OCI-M2 (cell line): ENCODE measurements around the gene UBR3.
"Not testable (repeated sequence)": the region's sequence is repeated elsewhere in the genome, so short reads cannot be mapped to it uniquely, and the experiment has no call there.

Experiments used
- DNase-seq: peaks from one replicate; lab custom pipeline; 2025; ENCODE audit not compliant: unreplicated experiment; lab: John Stamatoyannopoulos, UW

The UBR3 gene

GRCh38 chr2:169823996-169824372 is 3.3 kb upstream of the UBR3 start:
- DNase-seq = no peak

DNA sequence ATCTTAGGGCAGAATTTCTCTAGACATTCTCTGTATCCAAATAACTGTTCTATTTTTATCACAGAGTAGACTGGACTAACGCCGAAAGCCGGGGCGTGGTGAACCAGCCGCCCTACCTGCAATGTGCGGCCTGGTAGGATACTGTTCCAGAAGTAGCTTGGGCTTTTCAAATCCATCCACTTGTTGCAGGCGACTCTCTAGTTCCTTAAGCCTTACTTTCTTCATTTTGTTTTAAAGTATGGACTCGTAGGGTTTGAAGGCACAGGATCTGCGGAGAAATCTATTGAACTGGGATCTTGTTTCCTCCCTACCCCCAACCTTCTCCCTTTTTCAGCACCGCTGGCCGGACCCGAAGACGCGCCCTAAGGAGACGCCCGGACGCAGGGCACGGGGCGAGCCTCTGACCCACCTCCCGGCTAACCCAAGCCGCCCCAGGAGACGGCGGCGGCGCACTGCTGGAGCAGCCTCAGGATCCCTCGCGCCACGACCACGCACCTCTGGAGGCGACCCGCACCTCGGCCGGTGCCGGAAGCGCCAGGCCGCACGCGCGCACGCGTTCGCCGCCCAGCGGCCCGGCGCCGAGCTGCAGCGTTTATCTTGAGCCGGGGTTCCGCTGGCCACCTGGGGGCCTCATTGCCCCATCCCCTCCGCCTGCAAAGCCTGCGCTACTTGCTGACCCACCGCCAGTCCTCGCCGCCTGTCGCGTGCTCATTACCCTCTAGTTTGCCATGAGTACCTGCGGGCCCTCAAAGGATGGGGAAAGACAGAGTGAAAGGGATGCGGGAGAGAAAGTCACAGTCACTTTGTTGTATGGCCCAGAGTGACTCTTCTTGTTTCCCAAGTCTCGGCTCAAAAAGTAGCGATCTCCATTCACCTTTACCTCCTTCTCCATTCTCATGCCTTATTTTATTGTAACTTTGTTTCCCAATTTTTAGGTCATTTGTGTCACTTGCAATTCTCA is 2.6 kb upstream of the UBR3 start, which contains the start of gene METTL5:
Gene METTL5 (minus strand): TSS at position 533 of the 961 bp plus-strand sequence. CDS start 308 bp downstream, at position 225.
- DNase-seq = peak; percentile 39

GRCh38 chr2:169828141-169828811 is 1.0 kb downstream of the UBR3 start:
- DNase-seq = no peak

DNA sequence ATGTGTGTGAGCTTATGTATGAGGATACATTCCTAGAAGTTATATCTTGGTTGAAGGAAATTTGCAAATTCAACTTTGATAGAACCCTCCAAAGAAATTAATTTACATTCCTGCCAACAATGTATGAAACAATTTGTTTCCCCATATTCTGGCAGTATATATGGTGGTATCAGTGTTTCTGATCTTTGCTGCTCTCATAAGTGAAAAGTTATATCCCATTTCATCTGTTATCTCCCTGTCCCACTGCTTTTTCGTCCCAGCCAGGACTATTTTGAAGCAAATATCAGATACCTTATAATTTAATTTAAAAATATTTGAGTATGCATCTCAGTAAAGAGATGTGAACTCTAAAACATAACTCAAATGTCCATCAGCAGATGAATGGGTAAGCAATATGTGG is 7.1 kb downstream of the UBR3 start:
- DNase-seq = no peak

GRCh38 chr2:169838743-169839489 is 11.7 kb downstream of the UBR3 start:
- DNase-seq = no peak

DNA sequence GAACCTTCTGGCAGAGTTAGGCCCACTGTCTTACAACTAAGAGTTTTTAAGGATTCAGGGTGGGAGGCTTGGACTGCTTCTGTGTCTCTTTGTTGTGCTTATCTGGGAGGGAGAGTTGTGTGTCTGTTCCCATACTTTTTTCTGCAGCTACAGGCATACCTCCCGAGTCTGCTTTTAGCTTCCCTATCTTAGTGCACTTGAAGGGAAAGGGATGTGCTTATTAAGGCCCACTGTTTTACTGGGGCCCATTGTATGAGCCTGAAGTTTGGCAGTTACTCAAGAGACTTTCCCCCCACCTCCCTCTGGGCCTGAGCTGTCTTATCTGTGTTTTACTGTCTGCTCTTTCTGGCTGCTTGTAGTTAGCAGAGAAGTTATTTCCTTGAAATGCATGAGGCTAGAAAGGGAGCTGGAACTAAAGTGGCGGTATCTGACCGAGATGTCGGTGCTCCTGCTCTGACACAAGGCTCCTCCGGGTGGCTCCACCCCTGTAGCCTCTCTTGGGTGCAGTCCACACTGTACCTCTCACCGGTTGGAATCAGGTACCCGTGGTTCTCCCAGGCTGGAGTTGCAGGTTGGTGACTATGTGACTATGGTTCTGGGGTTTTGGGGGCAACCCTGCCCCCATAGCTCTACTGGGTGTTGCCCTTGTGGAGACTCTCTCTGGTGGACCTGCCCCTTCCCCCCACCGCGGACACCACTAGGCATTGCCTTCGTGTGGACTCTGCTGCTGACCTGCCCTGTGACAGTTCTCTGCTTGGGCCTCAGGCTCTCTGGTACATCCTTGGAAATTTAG is 12.9 kb downstream of the UBR3 start:
- DNase-seq = no peak

DNA sequence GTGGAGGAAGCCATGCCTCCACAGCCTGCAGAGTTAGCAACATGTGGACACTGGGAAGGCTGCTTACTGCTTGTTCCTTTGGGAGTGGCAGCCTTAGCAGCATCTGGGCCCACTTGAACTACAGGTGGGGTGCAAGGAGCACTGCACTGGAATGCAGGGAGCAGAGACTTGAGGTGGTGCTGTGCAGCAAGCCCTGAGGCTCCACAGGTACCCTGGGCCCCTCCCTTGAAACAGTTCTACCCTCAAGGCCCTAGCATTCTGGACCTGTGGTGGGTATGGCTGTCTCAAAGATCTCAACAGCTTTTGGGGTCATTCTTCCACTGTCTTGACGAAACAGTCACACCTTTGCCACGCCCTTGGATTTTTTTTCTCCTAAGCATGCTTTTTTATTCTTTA is 13.5 kb downstream of the UBR3 start:
- DNase-seq = no peak

DNA sequence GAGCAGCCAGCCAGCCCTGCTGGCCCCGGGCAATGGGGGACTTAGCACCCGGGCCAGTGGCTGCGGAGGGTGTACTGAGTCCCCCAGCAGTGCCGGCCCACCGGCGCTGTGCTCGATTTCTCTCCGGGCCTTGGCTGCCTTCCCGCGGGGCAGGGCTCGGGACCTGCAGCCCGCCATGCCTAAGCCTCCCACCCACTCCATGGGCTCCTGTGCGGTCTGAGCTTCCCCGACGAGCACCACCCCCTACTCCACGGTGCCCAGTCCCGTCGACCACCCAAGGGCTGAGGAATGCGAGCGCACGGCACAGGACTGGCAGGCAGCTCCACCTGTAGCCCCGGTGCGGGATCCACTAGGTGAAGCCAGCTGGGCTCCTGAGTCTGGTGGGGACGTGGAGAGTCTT is 14.4 kb downstream of the UBR3 start:
- DNase-seq = not testable (repeated sequence)

DNA sequence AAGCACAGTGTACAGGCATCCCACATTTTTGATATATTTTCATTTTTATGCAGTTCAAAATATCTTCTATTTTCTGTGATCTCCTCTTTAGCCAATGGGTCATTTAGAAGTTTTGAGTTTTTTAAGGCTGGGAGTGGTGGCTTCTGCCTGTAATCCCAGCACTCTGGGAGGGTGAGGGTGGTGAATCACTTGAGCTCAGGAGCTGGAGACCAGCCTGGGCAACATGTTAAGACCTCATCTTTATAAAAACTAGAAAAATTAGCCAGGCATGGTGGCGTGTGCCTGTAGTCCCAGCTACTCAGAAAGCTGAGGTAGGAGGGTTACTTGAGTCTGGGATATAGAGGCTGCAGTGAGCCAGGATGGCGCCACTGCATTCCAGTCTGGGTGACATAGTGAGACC is 17.8 kb downstream of the UBR3 start:
- DNase-seq = no peak

DNA sequence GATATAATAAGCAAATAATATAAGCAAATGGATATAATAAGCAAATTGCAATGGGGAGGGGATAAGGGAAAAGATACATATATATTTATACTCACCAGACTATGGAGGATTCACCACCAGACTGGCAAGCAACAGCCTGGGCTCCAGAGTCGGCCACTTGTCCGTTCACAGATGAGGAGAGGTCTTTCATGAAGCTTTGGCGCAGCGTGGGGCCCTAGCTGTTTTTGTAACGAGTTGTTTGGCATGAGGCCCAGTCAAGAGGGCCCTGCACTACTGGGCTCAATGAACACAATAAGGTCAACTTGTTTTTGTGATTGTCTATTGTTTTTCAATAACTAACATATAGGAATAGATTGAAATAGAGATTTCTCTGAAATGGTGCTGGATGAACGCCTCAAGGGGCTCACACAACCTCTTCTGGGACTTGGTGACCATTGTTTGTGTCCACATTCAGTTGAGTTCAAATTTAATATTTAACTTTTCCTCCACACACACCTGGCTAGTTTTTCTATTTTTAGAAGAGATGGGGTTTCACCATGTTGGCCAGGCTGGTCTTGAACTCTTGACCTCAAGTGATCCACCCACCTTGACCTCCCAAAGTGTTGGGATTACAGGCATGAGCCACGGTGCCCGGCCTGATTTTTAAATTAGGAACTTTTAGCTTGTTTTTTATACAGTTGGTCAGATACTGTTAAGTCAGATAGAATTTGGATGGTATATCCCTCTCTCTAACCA is 21.9 kb downstream of the UBR3 start:
- DNase-seq = not testable (repeated sequence)

DNA sequence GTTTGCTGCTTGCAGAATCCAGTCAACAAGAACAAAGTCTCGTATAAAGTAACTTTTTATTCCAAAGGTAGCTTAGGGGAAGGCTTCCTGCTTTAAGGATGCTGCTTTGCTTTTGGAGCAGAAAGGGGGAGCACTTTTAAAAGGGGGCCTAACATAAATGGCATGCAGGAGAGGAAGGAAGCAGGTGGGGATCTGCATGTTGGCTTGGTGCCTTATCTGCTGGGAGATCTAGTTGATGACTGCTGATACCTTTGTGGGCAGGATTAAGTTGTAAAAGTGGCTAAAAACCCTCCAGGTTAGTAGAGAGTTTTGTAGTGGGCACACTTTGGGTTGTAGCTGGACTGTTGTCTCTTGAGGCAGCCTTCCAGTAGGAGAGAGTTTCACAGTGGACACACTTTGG is 22.5 kb downstream of the UBR3 start:
- DNase-seq = no peak

DNA sequence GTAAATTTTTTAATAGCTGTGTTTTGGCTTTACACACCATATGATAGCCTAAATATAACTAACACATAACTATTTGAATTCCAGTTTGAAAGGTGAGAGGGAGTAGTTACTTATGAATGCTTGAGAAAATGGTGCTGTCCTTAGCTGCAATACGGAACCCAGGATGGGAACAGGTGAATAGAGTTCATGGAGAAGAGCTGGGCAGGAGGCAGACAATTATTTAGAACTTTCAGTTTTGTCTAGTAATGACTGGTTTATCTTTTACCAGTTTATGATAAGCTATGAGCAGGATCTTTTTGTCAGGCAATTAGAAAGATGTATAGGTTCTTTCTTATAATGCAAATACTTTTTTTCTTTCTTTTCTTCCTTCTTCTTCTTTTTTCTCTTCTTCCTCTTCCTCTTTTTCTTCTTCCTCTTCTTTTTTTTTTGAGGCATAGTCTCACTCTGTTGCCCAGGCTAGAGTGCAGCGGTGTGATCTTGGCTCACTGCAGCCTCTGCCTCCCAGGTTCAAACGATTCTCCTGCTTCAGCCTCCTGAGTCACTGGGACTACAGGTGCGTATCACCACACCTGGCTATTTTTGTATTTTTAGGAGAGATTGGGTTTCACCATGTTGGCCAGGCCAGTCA is 25.9 kb downstream of the UBR3 start:
- no peak for DNase-seq

DNA sequence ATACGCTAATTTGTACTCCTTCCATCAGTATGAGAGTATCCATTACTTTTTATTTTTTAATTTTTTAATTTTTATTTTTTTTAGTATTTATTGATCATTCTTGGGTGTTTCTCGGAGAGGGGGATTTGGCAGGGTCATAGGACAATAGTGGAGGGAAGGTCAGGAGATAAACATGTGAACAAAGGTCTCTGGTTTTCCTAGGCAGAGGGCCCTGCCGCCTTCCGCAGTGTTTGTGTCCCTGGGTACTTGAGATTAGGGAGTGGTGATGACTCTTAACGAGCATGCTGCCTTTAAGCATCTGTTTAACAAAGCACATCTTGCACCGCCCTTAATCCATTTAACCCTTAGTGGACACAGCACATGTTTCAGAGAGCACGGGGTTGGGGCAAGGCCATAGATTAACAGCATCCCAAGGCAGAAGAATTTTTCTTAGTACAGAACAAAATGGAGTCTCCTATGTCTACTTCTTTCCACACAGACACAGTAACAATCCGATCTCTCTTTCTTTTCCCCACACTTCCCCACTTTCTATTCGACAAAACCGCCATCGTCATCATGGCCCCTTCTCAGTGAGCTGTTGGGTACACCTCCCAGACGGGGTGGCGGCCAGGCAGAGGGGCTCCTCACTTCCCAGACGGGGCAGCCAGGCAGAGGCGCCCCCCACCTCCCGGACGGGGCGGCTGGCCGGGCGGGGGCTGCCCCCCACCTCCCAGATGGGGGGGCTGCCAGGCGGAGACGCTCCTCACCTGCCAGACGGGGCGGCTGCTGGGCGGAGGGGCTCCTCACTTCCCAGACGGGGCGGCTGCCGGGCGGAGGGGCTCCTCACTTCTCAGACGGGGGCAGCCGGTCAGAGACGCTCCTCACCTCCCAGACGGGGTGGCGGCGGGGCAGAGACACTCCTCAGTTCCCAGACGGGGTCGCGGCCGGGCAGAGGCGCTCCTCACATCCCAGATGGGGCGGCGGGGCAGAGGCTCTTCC is 28.3 kb downstream of the UBR3 start:
- DNase-seq = not testable (repeated sequence)

- no peak for DNase-seq
Observed at GRCh38 chr2:169859423-169859822, 32.2 kb downstream of the UBR3 start.

DNA sequence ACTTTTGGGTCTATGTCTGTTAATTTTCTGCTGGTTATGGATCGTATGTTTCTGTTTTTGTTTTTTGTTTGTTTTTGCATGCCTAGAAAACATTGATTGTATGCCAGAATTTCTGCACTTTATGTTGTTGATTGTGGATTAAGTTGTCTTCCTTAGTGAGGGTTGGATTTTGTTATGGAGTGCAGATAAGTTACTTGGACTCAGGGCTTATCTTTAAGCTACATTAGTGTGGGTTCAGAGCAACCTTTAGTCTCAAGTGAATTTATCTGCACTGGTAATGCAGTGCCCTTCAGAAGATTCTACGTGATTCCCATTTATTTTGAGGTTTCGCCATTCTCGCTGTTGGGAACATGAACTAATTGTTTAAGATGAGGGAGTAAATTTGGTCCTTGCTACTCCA is 32.9 kb downstream of the UBR3 start:
- DNase-seq = no peak

- DNase-seq = no peak
Observed at GRCh38 chr2:169862816-169863215, 35.6 kb downstream of the UBR3 start.

DNA sequence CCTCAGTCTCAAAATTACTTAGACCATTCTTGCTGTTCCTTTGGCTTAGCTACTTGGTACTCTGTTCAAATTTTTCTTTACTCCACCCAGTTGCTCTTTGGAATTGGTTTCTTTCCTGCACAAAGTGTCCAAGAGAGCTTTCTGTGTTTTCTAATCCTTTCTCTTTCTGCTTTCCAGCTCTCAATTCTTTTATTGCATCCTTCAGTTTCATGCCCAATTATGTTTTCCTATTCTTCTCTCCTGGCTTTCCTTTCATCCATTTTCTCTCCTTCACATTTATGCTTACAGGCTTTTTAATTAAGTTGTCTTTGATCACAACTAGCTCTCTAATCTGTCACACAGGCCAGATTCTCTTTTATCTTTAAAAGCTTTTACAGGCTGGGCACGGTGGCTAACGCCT is 38.2 kb downstream of the UBR3 start:
- DNase-seq = no peak

DNA sequence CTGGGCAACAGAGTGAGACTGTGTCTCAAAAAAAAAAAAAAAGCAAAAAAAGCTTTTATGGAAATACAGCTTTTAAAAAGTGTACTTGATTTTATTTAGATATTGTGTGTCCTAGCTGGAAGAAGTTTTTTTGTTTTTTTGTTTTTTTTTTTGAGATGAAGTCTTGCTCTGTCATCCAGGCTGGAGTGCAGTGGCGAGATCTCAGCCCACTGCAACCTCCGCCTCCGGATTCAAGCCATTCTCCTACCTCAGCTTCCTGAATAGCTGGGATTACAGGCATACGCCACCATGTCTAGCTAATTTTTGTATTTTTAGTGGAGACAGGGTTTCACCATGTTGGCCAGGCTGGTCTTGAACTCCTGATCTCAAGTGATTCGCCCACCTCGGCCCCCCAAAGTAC is 39.0 kb downstream of the UBR3 start:
- not testable (repeated sequence) for DNase-seq
